Ishikawa (cell line): ENCODE data around the gene ESYT2.
A peak's percentile ranks its signal among the peaks of the same experiment; 100 is the strongest.

Source experiments
- CEBPB ChIP-seq: IDR thresholded peaks from 2 replicates; pipeline ENCODE4 v1.6.1; 2012
- CREB1 ChIP-seq: IDR thresholded peaks from 2 replicates; pipeline ENCODE4 v1.6.1; 2012; ENCODE audit warnings: low read depth
- EGR1 ChIP-seq: IDR thresholded peaks from 2 replicates; pipeline ENCODE4 v1.6.1; 2012
- EP300 ChIP-seq: IDR thresholded peaks from 2 replicates; pipeline ENCODE4 v1.6.1; 2012; ENCODE audit warnings: borderline replicate concordance
- FOXM1 ChIP-seq: IDR thresholded peaks from 2 replicates; pipeline ENCODE4 v1.6.1; 2012; ENCODE audit warnings: low read depth, borderline replicate concordance
- MAX ChIP-seq: IDR thresholded peaks from 2 replicates; pipeline ENCODE4 v1.6.1; 2012
- NFIC ChIP-seq: IDR thresholded peaks from 2 replicates; pipeline ENCODE4 v1.6.1; 2012
- RAD21 ChIP-seq: IDR thresholded peaks from 2 replicates; pipeline ENCODE4 v1.6.1; 2012; ENCODE audit warnings: low read depth
- REST ChIP-seq: IDR thresholded peaks from 2 replicates; pipeline ENCODE4 v1.6.1; 2012; ENCODE audit warnings: low read depth, mild to moderate bottlenecking
- TAF1 ChIP-seq: IDR thresholded peaks from 2 replicates; pipeline ENCODE4 v1.6.1; 2012; ENCODE audit warnings: low read depth, mild to moderate bottlenecking
- TCF12 ChIP-seq: IDR thresholded peaks from 2 replicates; pipeline ENCODE4 v1.6.1; 2012; ENCODE audit warnings: low read depth
- TEAD4 ChIP-seq: IDR thresholded peaks from 2 replicates; pipeline ENCODE4 v1.6.1; 2012
- USF1 ChIP-seq: IDR thresholded peaks from 2 replicates; pipeline ENCODE4 v1.6.1; 2012
- YY1 ChIP-seq: IDR thresholded peaks from 2 replicates; pipeline ENCODE4 v1.6.1; 2012; ENCODE audit warnings: low read depth
- ZBTB7A ChIP-seq: IDR thresholded peaks from 2 replicates; pipeline ENCODE4 v1.6.1; 2012; ENCODE audit warnings: low read depth

ESYT2 gene

GRCh38 chr7:158782761-158783401, 46.4 kb downstream of the ESYT2 start:
- no peak for TF ChIP-seq NFIC
- TF ChIP-seq RAD21 = peak; percentile 51

- no peak for TF ChIP-seq TAF1
- no peak for TF ChIP-seq CEBPB
- no peak for TF ChIP-seq FOXM1
- no peak for TF ChIP-seq MAX
- no peak for TF ChIP-seq TCF12
- TF ChIP-seq REST = no peak
- no peak for TF ChIP-seq USF1
- no peak for TF ChIP-seq YY1
- TF ChIP-seq EP300 = no peak
- TF ChIP-seq RAD21 = no peak
- TF ChIP-seq ZBTB7A = no peak
- no peak for TF ChIP-seq NFIC
- TF ChIP-seq CREB1 = no peak
- no peak for TF ChIP-seq EGR1
- TF ChIP-seq TEAD4 = no peak
Observed at GRCh38 chr7:158781974-158782664, 47.2 kb downstream of the ESYT2 start.

GRCh38 chr7:158781217-158781973, 47.9 kb downstream of the ESYT2 start:
- TF ChIP-seq REST (no peak), YY1 (no peak), MAX (no peak), FOXM1 (no peak), TCF12 (no peak), EP300 (no peak), ZBTB7A (no peak), USF1 (no peak), TEAD4 (no peak), EGR1 (no peak), TAF1 (no peak), CREB1 (no peak)

GRCh38 chr7:158779061-158780000, 50.0 kb downstream of the ESYT2 start:
- no peak for TF ChIP-seq RAD21
- TF ChIP-seq CREB1 = no peak
- no peak for TF ChIP-seq YY1
- TF ChIP-seq NFIC = no peak
- TF ChIP-seq TCF12 = no peak
- TF ChIP-seq TEAD4 = no peak
- no peak for TF ChIP-seq EP300
- TF ChIP-seq USF1 = no peak
- no peak for TF ChIP-seq MAX
- TF ChIP-seq TAF1 = no peak
- no peak for TF ChIP-seq REST
- TF ChIP-seq ZBTB7A = no peak
- TF ChIP-seq FOXM1 = no peak
- TF ChIP-seq CEBPB = no peak
- no peak for TF ChIP-seq EGR1
